ENCODE data around the gene DENND2D.

DENND2D gene

DNA sequence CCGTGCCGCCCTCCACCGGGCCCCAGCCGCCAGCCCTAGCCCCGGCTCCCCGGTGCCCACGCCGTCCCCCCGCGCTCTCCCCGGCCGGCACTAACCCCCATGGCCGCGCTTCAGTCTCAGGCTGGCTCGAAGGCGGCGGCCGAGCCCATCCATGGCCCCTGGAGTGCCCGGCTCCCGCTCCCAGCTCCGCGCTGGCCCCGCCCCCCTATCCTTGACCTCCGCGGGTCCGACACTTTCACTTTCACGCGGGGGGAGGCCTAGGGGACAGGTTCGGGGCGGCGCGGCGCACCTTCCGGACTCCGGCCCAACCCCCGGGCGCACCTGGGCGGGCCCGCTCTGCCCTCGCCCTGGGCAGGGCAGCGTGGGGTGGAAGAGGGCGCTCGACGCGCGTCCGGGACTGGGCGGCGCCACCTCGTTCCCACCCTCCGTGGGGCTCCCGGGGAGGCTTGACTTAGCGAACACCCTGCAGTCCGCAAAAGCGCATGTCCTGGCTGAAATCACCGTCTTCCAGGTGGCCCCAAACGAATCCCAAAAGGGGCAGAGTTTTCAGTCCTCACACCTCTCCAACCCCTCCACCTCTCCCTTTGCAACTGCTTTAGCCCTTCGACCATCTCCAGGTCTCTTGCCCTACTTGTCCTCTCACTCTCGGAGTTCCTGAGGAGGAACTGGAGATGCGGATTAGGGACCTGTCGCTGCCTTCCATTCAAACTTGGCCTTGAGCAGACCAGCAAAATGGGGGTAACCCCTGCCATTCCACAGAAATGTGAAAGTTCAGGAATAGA, 3.9 kb upstream of the DENND2D start:
- Histone ChIP-seq H3K27ac (peak overlapping the region; percentile 93), H3K9me3 (ENCODE audit: control insufficient read depth, low read length) (no peaks in the 10 kb centered on the region), H2AFZ (peak overlapping the region; percentile 83), H3K79me2 (no peaks in the 10 kb centered on the region), H3K27me3 (ENCODE audit: control insufficient read depth, insufficient read depth, low read length) (no peaks in the 10 kb centered on the region), H3K4me3 (ENCODE audit: low read depth, low read length) (peak overlapping the region; percentile 82), H3K4me2 (ENCODE audit: low read length) (peak overlapping the region; percentile 88), H3K4me1 (peaks cover 16% of the 10 kb centered on the region), H3K9ac (peak overlapping the region; percentile 96), H3K36me3 (ENCODE audit: control insufficient read depth, insufficient read depth, low read length) (no peaks in the 10 kb centered on the region)
- TF ChIP-seq, protein P1, sequence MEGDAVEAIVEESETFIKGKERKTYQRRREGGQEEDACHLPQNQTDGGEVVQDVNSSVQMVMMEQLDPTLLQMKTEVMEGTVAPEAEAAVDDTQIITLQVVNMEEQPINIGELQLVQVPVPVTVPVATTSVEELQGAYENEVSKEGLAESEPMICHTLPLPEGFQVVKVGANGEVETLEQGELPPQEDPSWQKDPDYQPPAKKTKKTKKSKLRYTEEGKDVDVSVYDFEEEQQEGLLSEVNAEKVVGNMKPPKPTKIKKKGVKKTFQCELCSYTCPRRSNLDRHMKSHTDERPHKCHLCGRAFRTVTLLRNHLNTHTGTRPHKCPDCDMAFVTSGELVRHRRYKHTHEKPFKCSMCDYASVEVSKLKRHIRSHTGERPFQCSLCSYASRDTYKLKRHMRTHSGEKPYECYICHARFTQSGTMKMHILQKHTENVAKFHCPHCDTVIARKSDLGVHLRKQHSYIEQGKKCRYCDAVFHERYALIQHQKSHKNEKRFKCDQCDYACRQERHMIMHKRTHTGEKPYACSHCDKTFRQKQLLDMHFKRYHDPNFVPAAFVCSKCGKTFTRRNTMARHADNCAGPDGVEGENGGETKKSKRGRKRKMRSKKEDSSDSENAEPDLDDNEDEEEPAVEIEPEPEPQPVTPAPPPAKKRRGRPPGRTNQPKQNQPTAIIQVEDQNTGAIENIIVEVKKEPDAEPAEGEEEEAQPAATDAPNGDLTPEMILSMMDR (IDR thresholded peaks at IDR 0.05): no peak

DNA sequence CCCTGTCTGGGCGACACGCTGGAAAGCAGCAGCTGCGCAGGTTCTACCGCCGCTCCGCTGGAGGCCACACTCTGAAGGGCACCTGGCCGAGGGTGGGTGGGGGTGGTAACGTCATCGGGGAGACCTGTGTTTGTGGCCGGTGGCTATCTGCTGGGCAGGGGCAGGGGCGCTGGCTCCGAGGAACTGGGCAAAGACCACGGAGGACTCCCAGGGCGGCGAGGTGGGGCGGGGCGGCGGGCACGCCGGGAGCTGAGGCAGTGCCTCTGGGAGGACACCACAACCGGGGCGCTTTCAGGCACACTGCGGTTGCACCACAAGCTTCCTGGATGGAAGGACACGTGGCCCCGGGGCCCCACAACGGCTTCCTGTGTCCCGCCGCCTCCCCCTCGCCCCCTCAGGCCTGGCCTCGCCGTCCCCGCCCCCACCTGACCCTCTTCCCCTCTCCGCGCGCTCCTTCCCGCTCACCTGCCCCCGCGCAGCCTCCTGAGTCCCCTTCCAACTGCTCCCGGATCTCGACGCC, 3.3 kb upstream of the DENND2D start:
- Histone ChIP-seq H2AFZ (peak overlapping the region; percentile 83), H3K9ac (peak overlapping the region; percentile 96), H3K4me3 (ENCODE audit: low read depth, low read length) (peak overlapping the region; percentile 82), H3K4me2 (ENCODE audit: low read length) (peak overlapping the region; percentile 88), H3K4me1 (peaks cover 16% of the 10 kb centered on the region), H3K27ac (peak overlapping the region; percentile 93), H3K27me3 (ENCODE audit: control insufficient read depth, insufficient read depth, low read length) (no peaks in the 10 kb centered on the region), H3K36me3 (ENCODE audit: control insufficient read depth, insufficient read depth, low read length) (no peaks in the 10 kb centered on the region), H3K79me2 (no peaks in the 10 kb centered on the region), H3K9me3 (ENCODE audit: control insufficient read depth, low read length) (no peaks in the 10 kb centered on the region)
- TF ChIP-seq, protein P1 (IDR thresholded peaks at IDR 0.05): no peak

DNA sequence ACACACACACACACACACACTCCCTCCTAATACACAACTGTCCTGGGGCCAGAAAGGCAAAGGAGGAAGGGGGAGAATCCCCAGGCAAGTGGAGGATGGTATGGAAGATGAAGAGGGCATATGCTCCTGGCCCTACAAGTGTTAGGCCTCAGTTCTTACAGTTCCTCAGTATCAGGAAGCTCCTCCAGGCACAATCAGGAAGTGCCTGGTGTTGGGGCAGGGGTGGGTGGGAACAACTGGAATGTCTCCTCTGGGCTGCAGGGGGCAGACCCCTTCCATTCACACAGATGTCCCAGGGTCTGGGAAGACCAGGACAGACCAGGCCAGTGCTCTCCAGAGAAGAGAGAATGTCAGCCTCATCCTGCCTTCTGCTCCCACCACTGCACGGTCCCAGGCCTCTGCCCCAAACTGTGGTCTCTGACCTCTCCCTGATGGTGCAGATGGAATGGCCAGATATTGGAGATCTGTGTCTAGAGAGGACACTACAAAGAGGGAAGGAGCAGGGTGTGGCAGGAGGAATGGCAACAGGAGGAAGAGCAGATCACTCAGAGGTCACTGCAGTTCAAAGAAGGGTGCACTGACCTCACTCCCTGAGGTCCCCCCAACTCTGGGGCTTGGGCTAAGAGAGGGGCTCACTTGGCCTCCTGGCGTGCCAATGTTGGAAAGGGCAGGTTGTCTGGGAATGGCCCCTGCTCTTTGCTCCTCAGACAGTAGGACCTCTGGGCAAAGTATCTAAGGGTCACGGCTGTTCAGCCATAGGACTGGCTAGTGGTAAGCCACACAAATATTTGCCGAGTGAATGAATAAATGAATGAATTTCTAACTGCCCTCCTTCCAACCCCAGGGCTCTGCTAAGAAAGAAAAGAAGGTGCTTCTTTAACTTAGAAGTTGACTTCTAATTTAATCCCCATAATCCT, 2.5 kb upstream of the DENND2D start:
- peaks cover 16% of the 10 kb centered on the region for H3K4me1 ChIP-seq

DNA sequence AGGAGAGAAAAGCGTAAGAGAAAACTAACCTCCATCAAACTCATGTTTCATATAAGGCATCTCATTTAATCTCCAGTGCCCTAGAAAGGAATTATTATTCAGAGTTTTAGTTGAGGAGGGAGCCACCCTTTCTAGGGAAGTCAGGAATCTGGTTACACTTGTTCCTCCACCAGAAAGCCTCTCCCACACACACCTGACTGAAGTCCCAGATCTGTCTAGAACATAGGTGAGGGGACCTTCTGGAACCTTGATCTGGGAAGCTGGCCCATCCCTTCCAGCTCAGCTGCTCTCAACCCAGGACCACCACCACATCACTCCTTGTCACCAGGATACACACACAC, 1.9 kb upstream of the DENND2D start:
- H3K9ac ChIP-seq: no peak overlapping the region

More for the DNA sequence above, 2.5 kb upstream of the DENND2D start:
- TF ChIP-seq, protein P1 (IDR thresholded peaks at IDR 0.05): no peak
- Histone ChIP-seq H3K4me3 (ENCODE audit: low read depth, low read length) (peak overlapping the region; percentile 82), H2AFZ (peak overlapping the region; percentile 73), H3K27me3 (ENCODE audit: control insufficient read depth, insufficient read depth, low read length) (no peaks in the 10 kb centered on the region), H3K27ac (peak overlapping the region; percentile 93), H3K4me2 (ENCODE audit: low read length) (peak overlapping the region; percentile 88), H3K9me3 (ENCODE audit: control insufficient read depth, low read length) (no peaks in the 10 kb centered on the region), H3K79me2 (no peaks in the 10 kb centered on the region), H3K9ac (no peak overlapping the region), H3K36me3 (ENCODE audit: control insufficient read depth, insufficient read depth, low read length) (no peaks in the 10 kb centered on the region)

More for the DNA sequence above, 1.9 kb upstream of the DENND2D start:
- Histone ChIP-seq H3K27me3 (ENCODE audit: control insufficient read depth, insufficient read depth, low read length) (no peaks in the 10 kb centered on the region), H3K79me2 (no peaks in the 10 kb centered on the region), H3K36me3 (ENCODE audit: control insufficient read depth, insufficient read depth, low read length) (no peaks in the 10 kb centered on the region), H3K27ac (no peak overlapping the region), H3K4me2 (ENCODE audit: low read length) (peak overlapping the region; percentile 88), H3K9me3 (ENCODE audit: control insufficient read depth, low read length) (no peaks in the 10 kb centered on the region), H3K4me1 (peaks cover 16% of the 10 kb centered on the region), H2AFZ (no peak overlapping the region), H3K4me3 (ENCODE audit: low read depth, low read length) (no peak overlapping the region)
- TF ChIP-seq, protein P1 (IDR thresholded peaks at IDR 0.05): no peak

Measured in parathyroid adenoma (tissue), 2 donors.